SIG-M5 (cell line): ENCODE measurements around the gene KLHL8.

Experiments
- DNase-seq: peaks from one replicate; lab custom pipeline; 2025; lab: John Stamatoyannopoulos, UW

KLHL8 gene

DNA sequence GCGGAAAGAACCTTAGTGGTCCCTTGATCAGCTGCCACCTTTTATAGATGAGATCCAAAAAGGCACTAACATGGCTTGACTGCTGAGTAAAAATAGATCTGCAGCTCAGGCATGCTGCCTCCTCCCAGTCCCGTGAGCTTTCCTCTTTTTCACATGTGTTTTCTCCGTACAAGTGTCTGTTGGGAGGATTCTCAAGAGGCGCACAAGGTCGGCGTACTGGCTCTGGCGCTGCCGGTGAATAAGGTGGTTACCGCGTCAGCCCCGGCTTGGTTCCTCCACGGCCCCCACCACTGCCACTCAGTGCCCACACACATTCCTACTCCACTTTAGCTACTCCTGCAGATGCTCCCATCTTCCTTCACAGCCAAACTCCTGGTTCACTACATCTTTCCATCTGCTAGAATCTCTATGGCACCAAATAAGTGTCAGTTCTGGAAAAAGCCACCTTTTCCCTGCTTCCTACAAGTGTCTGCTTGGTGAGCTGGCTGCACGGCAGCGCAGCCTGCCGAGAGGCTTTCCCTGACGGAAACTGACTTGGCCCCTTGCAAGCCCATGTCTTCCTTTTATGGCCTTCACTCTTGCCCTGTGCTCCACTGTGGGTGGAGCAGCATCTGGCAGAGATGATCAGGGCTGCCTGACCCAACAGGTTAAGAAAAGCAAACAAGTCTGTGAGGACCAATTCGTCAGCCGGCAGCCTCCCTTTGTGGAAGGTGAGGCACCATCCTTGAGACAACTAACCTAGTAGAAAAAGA, 99.8 kb downstream of the KLHL8 start:
- DNase-seq: no peak

DNA sequence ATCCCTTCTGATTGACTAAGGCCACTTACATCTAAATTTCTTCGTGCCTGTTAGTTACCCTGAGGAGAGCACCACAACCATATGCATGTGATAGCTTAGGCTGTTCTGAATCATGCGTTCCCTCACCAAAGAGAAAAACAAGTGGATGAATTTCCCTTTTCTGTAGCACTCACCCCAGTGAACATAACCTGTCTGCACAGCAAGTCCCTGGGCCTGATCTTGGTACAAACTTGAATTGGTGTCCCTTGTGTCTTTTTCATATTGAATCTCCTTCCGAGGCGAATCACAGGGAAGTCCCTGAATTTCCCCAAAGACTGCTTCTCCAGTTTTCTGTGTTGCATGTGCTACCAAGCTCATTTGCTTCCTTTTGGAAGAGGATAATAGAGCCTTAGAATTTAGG, 100.4 kb downstream of the KLHL8 start:
- no peak for DNase-seq

DNA sequence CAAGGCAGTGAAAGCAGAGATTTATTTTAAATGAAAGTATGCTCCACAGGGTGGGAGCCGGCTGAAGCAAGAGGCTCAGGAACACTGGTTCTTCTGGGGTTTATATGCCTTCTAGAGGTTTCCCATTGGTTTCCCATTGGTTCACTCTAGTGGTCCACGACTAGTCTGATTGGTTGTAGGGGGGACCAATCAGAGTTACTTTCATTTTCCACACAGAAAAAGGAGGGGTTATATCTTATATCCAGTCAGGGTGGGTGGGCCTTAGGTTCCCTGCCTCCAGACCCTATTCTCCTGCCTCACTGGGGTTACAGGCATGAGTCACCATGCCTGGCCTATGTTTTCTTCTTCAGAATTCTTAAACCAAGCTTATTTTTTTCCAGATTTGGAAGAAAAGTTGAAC, 101.6 kb downstream of the KLHL8 start:
- no peak for DNase-seq

DNA sequence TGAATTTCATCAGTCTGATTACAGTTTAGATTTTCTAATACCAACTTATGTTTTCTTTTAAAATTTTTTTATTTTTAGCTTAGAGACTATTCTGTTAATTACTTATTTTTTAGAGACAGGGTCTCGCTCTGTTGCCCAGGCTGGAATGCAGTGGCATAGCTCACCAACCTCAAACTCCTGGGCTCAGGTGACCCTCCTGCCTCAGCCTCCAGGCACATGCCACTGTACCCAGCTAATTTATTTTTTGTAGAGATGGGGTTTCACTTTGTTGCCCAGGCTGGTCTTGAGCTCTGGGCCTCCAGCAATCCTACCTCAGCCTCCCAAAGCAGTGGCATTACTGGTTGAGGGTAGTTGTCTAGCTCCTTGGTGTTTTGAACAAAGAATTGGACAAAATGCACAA, 102.0 kb downstream of the KLHL8 start:
- no peak for DNase-seq

DNA sequence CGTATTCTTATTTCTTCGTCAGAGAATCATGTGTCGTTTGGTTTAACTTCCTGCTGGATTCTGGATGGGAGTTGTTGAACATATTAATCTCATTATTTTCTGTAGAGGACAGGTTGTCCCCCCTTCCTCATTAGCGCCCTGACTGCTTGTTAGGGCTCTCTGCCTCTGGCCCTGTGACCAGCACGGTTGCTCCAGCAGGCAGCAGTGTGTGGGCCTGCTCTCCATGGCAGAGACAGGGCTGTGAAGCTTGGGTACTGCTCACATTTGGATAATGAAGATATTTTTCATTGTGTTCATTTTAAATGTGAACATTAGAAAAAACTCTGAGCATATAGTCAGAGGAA, 102.7 kb downstream of the KLHL8 start:
- DNase-seq: no peak

DNA sequence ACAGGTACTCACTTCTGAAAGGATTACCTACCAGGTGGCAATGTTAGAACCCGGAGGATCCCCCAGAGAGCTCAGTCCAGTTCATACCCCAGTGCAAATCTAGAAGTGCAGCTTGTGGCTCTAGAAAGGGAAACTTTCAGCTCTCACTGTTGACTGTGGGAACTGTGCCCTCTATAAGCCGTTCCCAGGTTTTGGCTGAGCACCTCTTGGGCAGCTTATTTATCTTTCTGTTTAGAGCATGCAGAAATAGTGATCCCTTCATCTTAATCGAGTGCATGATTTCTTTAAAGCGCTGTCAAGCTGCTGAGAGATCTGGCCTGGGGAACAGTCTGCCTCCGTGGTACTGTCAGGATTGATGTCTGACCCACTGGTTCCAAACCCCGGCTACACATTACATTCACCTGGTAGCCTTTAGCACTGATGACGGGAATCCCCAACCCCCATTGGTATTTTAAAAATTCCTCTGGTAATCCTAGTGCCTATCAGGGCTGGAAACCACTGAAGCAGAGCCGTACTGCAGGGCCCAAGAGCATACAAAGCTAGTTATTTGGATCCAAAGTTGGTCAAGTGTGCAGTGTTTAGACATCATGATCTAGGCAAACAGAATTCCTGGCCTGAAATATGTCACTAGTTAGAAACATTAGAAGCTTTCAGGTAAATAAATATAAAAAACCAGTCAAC, 103.2 kb downstream of the KLHL8 start:
- DNase-seq: no peak

DNA sequence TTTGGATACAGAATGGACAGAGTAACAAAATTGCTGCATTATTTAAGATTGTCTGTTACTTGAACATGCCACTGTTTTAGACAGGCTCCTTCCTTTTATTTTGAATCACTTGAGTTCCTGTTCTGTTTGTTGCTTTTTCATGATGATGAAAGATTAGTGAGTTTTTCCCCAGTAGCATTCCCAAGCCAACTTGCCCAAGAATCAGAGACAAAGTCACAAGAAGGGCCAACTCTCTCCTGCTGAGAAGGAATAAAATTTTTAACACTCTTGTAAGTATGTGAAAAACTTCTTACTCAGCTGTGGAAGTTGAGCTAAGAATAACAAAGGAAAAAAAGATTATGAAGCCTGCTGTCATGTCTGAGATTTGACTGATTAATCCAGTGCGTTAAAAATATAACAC, 104.2 kb downstream of the KLHL8 start:
- DNase-seq: no peak

DNA sequence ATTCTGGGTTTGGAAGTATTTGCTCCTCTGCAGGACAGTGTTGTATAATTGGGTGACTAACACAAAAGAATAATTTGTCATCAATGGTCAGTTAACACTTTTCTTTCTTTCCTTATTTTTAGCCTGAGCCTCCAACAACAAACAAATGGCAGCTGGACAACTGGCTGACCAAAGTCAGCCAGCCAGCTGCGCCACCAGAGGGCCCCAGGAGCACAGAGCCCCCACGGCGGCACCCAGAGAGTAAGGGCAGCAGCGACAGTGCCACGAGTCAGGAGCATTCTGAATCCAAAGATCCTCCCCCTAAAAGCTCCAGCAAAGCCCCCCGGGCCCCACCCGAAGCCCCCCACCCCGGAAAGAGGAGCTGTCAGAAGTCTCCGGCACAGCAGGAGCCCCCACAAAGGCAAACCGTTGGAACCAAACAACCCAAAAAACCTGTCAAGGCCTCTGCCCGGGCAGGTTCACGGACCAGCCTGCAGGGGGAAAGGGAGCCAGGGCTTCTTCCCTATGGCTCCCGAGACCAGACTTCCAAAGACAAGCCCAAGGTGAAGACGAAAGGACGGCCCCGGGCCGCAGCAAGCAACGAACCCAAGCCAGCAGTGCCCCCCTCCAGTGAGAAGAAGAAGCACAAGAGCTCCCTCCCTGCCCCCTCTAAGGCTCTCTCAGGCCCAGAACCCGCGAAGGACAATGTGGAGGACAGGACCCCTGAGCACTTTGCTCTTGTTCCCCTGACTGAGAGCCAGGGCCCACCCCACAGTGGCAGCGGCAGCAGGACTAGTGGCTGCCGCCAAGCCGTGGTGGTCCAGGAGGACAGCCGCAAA, 106.0 kb downstream of the KLHL8 start:
- no peak for DNase-seq

DNA sequence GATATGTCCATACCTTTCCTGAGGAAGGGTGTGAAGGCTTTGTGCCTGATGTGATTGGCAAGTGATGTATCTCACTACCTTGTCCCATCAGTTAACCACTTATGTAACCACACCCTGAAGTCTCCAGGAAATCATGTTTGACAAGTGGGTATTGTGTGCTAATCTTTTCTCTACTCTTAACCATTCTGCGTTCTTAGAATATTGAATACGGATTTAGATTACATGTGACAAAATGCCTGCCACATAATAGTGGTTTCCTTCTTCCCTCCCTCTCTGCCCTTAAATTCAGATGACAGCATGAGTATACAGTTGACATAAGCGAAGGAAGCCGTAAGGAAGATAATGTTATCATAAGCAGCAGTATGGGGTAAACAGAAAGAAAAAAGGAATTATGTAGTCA, 108.4 kb downstream of the KLHL8 start:
- no peak for DNase-seq
